GM12875 (cell line): ENCODE data around the gene LMO7.

Source experiments
- H3K4me3 ChIP-seq: one replicate; pipeline ENCODE4 v1.5.1; 2011; ENCODE audit warnings: low read depth, low read length, control low read depth
- TF ChIP-seq, protein P1 (sequence below): IDR thresholded peaks from 2 replicates; pipeline ENCODE4 v1.5.1; 2011; ENCODE audit warnings: low read depth, mild to moderate bottlenecking, control low read depth, inconsistent platforms, low read length, moderate library complexity, borderline replicate concordance; ENCODE audit not compliant: insufficient read depth

LMO7 gene

DNA sequence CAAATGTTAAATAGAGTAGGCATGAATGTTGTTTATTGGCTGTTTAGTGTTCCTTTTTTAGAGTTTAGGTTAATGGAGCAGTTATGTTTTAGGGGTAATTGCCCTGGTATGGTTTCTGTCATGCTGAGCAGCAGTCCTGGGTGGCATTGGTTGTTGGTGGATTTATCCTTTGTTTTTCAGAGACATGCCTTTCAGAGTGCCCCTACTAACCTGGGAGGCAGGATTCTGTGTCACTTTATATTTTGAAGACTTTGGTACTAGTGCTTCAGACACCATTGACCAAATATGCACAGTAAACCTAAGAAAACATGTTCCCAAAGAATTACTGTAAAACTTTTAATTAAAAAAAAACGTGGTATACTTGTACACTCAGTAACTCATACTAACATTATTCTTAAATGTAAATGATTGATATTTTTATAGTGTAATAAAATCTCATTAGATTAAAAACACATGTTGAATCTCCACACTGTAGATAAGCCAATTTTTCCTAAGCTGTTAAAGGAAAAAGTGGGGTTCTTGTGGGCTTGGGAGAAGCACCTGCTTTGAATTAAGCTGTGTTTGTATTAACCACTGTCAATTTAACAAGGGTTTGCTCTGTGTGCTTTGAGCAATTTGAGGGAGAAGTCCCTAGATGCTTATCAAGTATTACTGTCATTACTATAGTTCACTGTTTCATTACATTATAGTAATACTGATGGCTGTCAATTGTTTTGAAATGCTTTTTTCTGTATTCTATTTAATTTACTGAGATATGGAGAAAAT is 133.2 kb downstream of the LMO7 start:
- TF ChIP-seq, protein P1, sequence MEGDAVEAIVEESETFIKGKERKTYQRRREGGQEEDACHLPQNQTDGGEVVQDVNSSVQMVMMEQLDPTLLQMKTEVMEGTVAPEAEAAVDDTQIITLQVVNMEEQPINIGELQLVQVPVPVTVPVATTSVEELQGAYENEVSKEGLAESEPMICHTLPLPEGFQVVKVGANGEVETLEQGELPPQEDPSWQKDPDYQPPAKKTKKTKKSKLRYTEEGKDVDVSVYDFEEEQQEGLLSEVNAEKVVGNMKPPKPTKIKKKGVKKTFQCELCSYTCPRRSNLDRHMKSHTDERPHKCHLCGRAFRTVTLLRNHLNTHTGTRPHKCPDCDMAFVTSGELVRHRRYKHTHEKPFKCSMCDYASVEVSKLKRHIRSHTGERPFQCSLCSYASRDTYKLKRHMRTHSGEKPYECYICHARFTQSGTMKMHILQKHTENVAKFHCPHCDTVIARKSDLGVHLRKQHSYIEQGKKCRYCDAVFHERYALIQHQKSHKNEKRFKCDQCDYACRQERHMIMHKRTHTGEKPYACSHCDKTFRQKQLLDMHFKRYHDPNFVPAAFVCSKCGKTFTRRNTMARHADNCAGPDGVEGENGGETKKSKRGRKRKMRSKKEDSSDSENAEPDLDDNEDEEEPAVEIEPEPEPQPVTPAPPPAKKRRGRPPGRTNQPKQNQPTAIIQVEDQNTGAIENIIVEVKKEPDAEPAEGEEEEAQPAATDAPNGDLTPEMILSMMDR = no peak
- no peak overlapping the region for H3K4me3 ChIP-seq

DNA sequence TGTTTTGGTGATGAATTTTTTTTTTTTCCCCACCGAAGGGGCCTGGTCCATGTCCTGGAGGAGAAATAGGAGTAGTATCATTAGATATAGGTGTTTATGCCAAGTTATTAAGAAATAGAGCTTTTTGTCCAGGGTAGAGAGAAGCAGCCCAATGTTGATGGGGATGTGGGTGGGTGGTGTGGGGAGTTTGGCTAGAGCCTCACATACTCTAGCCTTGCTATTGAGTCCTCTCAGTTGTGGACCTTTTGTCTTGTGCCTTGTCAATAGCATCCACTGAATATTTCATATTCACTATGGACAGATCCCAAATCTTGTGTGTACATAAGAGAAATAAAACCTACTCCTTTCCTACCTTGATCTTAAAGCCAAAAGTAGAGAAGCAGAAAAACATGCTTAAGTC is 134.0 kb downstream of the LMO7 start:
- TF ChIP-seq, protein P1 = no peak
- no peak overlapping the region for H3K4me3 ChIP-seq

- TF ChIP-seq, protein P1 = no peak
- H3K4me3 ChIP-seq = no peak overlapping the region
Measured at GRCh38 chr13:75770592-75771011, 134.5 kb downstream of the LMO7 start.

GRCh38 chr13:75771226-75771625 is 135.1 kb downstream of the LMO7 start:
- TF ChIP-seq, protein P1 = no peak
- no peak overlapping the region for H3K4me3 ChIP-seq

DNA sequence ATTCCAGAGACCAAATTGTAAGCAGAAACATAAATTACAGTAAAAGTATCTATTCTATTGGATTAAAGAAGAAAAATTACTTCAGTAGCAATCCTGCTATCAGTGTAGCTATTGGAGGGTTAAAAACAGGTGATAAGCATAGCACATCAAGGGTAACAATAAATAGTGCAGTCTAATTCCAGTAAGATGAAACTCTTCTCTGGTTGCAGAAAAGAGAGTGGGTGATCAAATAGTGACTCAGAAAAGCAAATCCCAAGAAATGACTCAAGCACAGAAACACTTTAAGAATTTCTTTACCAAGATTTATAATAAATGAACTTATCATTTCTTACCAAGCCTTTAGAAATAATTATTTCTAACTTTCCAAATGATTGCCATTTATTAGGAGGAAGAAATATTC is 135.7 kb downstream of the LMO7 start:
- TF ChIP-seq, protein P1 = no peak
- no peak overlapping the region for H3K4me3 ChIP-seq

GRCh38 chr13:75774176-75774575 is 138.0 kb downstream of the LMO7 start:
- H3K4me3 ChIP-seq = no peak overlapping the region
- TF ChIP-seq, protein P1 = no peak

DNA sequence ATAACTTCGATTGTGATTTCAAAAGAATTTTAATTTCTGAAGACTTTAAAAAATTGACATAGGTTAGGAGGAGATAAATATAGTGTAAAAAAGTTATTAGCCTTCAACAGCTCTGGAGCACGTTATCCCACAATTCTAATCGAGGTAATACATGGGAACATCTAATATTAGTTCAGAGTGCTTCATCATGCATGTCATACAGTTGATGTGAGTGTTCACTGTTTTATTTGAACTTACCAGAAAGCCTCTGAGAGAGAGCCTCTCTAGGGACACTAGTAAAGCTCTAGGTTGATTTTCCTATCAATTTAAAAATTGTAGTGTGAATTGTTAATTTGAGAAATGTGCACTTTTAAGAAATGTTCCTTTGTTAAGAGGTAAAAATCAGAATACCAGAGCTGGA is 140.4 kb downstream of the LMO7 start:
- TF ChIP-seq, protein P1 = no peak
- no peak overlapping the region for H3K4me3 ChIP-seq
